HG03432 (cell line): ENCODE measurements around the gene KIFC3.
"Not testable (repeated sequence)": the region's sequence is repeated elsewhere in the genome, so short reads cannot be mapped to it uniquely, and the experiment has no call there.

Experiments
- ATAC-seq: cut with Tn5 transposase; IDR thresholded peaks from one replicate; pipeline ENCODE4 v1.9.1; 2021; ENCODE audit warnings: mild to moderate bottlenecking, moderate library complexity; ENCODE audit not compliant: unreplicated experiment

Gene KIFC3

DNA sequence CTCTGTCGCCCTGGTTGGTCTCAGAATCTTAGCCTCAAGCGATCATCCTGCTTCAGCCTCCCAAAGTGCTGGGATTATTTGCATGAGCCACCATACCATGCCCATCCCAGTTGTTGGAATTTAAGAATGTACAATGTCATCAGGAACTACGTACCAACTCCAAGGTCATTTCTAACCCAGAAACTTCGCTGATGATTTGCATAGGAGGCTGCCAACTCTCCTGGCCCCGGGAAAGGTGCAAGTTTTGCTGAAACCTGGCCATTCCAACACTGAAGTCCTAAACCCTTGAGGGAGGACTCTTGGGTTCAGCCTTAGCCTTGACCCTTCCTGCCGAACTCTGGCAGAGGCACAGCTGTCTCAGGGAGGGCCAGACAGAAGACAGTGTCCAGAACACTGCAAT is 2.9 kb upstream of the KIFC3 start:
- ATAC-seq: no peak

DNA sequence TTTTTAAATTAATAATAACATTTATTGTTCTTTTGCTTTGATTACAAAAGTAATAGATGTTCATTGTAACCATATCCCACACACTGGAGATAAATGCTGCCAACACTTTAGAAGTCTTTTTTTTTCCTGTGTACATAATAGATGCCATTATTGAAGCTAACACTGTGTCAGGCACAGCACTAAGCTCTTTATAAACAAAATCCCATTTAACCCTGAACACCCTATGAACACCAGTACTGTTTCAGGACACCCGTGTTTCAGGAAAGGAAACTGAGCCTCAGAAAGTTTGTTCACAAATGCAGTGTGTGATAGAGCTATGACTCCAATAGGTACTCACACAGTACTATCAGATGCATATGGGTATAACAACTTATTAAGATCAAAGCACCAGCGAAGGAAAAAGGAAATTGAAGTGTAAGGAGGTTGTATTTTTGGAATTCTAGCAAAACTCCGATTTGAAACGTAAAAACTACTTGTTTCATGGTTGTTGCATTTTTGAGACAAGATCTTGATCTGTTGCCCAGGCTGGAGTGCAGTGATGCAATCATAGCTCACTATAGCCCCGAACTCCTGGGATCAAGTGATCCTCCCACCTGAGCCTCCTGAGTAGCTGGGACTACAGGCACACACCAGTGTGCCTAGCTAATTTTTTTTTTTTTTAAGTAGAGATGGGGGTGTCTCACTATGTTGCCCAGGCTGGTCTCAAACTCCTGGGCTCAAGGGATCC is 2.0 kb upstream of the KIFC3 start:
- ATAC-seq: no peak

DNA sequence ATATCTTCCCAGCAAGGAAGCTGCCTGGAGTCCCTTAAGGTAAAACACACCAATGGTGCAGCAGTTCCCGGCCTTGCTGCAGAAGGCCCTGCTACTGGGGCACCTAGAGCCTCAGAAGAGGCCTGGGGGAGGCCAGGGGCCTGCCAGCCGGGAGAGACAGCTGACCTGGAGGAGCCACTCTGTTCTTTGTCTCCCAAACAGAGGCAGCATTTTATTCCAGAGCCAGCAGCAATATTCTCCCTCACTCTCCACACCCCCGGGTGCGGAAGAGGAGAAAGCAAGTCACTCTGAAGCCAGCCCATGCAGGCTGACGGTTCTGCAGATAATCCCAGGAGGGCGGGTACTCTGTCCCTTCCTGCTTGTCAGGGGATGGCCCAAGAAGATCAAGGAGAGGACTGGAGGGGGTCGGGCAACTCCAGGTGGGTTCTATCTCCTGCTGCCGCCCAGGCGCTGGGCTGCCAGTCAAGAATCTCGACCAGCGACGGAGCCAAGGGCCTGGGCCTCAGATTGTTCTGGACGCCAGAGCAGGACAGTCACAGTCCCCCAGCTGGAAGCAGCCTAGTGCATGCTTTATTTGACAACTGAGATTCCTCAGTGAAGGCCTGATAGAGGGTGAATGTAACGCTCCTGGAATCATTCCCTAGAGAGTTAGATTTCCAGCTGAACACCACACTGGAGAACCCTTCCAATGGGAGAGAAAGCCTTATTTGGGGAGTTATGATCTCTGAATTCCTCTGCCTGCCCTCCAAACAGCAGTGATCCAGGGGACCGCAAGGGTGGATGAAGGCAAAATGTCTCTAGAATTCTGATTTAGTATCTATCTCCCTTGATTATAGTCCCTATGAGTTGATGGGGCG is 1.1 kb upstream of the KIFC3 start:
- no peak for ATAC-seq

DNA sequence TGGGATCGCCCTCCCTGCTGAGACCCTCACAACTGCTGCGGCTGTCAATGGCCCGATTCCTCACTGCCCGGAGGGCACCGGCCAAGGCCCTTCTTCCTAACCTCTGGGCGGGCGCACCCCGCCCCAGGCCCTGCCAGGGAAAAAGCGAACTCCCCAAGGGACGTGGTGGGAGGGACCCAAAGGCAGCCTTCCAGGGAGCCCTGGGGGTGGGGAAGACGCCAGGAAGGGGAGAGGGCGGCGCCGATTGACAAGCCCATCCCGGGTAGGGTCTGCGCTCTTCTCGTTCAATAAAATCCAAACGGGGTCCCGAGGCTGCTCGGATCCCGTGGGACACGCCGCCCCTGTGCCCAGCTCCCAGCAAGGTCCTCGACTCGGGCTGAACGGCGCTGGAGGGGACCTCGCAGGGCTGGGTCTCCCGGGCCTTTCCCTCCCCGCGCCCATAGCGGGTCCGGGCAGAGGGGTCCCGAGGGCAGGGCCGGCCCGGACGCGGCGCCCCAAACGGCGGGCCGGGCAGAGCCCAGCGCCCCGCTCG is 416 bp downstream of the KIFC3 start:
- ATAC-seq: no peak

DNA sequence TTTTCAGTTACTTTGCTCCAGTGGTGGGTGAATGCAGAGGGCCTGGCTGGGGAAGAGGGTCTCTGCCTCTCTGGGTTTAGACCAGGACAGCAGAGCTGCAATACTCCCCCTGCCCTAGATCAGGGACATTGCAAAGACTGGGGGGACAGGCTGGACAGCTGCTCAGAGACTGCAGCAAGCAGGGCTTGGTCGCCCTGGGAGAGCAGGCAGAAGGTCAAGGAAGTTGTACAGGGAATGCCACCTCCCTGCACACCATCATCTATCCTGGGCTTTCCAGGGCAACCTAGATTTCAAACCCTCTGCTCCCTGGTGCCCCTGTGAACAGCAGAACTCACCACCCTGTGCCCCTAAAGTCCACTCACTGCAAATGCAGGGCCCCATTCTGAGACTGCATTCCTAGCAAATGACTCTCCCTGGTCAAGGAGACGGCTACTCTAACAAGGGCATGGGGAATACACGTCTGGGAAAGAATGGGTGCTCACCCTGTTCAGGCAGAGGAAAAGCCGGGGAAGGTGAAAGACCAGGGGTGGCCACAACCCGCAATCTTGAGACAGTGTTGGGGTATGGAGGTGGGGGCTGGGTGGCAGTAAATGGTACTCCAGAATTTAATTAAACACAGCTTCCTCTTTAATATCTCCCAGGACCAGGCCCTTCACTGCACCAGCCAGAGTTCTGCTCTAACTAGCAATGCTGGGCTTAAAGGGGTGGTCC is 1.0 kb downstream of the KIFC3 start:
- ATAC-seq: no peak

DNA sequence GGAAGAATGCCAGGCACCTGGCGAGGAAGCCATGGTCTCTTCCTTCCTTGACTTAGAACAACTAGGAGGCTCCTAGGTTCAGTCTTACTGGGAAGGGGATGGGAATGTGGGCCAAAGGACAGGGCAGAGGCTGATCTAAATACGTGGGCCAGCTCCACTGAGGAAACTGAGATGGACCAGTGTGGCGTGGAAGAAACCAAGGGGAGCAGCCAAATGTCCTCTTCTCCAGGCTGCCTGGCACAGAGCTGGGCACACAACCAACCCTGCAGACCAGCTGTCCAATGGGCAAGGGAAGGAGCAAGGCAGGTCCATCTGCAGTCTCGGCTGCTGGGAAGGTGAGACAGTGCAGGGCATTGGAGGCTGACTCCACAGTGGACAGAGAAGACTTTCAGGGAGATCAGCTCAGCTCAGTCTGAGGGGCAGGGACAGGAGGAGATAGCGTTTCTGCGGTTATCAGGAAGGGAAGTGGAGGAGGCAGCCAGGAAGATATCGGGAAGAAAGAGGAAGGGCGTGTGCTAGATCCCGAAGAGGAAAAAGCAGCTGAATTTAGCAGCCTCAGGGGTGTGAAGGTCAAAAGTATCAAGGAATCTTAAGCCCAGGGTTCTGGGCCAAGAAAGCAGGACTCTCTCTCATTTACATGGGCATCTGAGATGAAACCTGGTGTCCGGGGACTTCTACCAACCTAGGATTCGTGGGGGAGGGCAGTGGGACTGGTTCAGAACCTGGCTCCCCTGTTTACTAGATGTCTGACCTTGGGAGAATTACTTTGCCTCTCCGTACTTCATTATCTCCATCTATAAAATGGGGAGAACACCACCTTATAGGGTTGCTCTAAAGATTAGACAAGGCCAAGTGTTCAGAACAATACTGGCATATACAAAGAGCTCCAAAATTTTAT is 1.8 kb downstream of the KIFC3 start:
- no peak for ATAC-seq

DNA sequence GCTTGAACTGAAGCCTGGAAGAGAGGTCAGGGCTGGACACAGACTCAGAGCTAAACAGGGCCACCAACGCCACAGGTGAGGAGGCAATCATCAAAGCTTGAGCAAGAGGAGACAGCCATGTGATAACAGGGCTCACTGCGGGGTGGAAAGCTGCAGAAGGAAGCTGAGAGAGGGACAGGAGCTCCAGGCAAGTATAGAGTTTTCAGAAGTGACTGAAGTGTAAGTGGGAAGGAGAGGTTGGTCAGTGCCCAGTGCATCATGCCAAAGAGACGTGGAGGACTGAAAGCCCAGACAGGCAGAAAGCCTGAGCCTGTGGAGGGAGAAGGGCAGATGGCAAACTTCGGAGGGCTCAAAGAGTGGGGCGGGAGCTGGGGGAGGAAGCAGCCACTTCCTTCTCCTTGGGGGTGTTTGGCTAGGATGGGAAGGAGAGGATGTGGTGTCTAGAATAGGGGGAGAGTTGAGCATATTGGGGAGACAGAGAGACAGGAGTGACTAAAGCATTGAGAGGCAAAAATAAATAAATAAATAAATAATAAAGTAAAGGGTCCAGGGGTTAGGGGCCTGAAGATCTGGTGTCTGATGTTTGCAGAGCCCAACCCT is 2.6 kb downstream of the KIFC3 start:
- ATAC-seq: no peak

DNA sequence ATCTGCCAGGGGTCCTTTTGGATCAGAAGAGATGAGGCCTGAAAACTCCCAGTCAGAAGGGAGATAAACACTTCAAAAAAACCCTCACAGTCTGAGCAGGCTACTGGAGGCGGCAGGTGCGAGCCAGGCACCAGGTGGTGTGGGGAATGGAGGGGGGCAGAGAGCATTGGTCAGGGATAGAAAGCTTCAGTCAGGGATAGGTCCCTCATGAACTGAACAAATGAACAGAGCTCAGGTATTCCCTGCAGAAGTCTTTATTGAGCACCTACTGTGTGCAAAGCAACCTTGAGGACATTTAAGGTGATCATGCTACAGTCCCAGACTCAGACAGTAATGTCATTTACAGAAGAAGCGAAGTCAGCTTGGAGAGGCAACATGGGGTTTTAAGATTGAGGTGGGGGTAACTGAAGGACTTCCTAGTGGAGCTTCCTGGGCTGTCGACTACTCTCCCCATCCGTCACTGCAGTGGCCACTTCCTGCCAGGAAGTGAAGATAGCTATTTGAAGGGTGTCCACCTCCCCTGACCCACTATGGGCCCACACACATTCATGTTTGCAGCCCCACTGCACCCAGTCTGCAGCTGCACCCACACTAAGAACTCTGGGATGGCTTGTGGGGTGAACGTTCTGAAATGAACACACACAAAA is 3.2 kb downstream of the KIFC3 start:
- ATAC-seq: no peak

DNA sequence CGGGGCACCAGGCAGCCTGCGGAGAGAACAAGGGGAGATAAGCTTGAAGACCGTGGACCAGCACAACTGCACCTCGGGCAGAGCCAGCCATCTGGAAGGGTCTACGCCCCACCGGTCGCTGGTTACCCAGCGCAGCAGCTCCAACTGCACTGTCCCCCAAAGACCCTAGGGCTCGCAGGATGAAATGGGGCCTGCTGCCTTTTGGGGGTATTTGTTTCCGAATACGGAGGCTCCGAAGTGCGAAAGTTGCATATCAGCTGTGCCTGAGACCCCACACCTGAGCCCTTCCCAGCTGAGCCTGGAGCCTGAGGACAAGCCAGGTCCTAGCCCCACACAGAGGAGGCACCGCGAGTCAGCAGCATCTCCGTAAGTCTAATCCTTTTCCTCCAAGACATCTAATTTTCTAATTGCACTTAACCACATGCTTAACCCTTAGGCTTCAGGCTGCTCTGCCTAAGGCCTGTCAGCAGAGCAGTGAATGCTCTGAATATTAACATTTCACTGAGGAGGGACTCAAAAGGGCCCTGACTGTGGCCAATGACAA is 4.0 kb downstream of the KIFC3 start:
- no peak for ATAC-seq

DNA sequence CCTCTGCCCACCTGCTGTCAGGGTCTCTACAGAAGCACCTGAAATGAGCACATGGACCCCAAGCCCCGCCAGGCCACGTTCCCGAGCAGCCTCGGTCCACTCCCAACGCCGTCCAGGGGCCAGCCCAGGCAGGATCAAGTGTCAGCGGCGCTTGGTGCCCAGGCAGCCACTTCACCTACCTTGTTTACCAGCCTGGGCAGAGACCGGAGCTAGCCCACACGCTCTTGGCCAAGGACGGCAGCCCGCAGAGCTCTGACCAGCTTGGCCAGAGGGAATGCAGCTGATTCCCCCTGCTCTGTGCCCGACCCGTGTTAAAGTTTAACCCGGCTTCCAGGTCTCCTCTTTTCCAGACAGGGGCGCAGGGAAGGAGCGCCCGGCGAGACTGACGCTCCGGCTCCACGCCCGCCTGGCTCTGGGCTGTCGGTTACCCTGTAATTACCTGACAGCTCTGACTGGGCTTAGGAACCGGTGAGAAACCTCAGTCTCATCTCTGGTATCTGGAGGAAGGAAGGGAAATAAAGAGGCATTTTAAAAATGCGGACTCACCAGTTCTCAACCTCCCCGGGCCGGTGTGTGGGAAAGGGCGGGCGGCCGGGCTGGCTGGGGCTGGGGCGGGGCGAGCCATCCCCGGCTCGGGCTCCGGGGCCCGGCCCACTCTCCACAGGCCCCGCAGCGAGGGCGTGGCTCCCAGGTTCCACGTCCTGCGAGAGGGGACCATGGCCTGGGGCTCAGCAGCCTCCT is 4.6 kb downstream of the KIFC3 start:
- ATAC-seq: no peak

DNA sequence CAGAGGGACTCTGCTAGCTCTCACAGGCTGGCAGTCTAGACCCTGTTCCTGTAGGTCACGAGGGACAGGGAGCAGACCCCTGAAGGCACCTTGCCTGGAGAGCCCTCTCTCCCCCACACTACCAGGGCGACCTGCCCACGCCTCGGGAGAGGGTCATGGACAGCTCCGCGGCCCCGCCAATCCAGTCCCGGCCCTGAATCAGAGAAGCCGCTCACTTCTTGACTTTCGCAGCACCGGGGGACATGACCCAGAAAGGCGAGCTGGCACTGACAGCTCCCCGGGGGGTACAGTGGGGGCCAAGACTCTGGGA is 5.1 kb downstream of the KIFC3 start:
- ATAC-seq: no peak

DNA sequence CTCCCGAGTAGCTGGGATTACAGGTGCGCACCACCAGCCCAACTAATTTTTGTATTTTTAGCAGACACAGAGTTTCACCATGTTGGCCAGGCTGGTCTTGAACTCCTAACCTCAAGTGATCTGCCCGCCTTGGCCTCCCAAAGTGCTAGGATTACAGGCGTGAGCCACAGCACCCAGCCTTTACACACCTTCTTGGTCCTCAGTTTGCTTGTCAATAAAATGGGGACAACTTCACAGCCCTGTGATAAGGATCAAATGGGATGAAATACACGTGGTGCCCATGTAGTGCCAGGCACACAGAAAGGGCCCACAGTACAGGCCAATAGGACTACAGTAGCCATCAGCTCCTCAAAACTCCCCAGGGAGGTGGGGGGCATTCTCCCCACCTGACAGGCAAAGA is 6.3 kb downstream of the KIFC3 start:
- not testable (repeated sequence) for ATAC-seq

DNA sequence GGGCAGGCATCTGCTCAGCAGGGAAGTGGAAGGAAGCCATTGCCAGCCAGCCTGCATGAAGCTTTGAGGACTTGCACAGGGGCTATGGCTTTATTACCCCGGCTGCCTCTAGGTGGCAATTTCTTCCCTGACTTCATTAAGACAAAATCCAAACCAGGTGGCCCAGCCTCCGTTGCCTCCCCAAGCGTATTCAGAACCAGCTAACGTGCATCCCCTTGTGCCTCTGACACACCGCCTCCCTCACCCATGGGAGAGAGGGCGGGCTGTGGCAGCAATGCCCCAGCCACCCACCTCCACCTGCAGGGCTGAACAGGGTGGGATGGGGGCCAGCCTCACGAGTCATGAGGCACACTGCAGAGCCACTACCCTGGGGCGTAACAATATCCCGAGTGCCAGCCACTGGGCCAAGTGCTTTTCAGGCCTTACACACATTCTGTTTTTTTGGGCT is 6.8 kb downstream of the KIFC3 start:
- ATAC-seq: peak; percentile 59

DNA sequence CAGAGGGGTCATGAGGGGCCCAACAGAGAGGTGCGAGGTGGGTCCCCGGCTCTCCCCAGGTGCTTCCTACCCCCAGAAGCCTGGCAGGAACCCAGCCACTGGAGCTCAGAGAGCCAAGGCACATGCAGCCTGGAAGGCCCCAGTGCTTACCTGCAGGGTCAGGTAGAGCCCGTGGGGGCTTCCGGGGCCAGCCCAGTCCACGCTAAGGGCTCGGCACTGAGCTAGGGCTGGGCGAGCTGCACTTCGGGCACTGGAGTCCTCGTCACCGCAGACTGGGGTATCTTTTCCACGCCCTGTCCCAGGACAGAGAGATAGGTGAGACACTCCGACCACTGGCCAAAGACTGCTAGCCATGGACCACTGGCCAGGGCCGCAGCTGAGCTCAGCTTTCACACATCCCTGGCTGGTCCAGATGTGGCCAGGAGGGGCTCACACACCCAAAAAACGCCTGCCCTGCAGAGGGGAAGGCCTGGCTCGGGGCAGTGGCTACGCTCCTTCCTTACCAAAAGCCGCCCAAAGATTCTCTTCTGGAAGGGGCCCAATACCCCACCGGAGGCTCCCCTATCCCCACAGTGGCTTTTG is 7.4 kb downstream of the KIFC3 start:
- ATAC-seq: no peak

DNA sequence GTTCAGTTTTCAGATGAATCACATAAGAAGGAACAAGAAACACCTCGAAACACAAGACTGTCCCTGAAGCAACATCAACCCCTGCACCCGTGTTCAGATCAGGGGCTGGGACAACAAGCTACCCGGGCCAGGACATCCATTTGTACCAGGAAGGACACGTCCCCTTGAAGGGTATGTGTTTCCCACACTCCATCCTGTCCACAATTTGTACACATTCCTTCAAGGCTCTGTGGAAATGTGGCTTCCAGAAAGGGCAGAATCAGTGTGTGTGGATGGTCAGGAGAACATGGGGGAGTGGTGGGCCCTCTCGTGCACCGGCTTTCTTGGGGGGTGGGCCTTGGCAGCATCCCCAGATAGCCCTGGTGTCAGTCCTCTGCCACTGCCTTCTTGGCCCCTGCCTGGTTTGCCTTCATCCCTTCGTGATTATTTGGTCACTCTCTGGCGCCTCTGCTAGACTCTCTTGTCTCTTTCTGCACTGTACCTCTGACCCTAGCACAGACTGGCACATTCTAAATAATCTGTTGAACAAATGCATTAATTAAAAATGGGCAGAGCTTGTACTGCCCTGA is 10.3 kb downstream of the KIFC3 start:
- no peak for ATAC-seq

DNA sequence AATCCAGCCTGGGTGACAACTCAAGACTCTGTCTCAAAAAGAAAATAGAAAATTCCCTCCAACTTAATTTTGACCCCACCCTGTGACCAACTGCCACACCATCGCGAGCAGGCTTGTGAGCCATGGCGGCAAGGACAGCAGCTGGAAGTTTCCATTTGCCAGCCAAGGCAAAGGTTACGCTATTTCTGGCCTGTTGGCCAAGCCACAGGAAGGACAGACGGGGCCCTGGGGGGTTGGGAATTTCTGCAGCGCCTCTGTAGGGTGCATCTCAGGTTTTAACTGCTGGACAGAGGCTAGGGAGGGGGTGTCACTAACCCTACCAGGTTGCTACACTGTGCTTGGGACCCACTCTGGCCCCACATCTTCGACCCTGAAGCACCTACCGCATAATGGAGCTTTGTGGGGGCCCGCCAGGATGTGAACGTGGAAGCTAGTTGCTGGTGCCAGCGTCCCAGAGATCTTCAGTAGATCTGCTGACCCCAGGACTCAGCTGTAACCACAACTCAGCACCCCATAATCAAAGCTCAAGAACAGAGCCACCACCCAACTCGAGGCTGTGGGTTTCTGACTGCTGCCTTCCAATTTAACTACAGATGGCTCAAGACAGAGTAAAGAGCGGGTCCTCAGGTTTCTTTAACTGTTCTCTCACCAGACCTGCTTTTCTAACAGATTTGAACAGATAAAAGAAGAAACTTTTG is 10.9 kb downstream of the KIFC3 start:
- no peak for ATAC-seq

DNA sequence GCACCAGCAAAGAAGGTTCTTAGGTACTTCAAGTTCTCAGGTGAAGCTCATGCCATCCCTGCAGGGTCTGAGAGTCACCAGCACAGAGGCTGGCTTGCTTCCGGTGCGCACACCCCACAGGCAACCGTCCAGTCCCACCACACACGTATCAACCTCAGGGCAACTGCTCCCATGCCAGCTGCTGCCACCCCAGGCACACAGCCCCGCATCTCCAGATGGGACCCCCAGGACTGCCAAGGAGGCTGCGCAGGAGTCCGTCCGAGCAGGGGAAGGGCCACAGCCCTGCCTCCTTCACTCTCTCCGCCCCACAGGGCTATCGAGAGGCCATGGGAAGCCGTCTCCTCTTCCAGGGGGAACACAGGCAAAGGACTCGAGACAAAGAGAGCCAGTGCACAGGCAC is 13.3 kb downstream of the KIFC3 start:
- no peak for ATAC-seq
